Liver (tissue), 9 donors: Measurements from ENCODE around the gene TMEM125. TPM values are rescaled to one million over a fixed set of nuclear protein-coding genes. Genes with fewer than 3 reads are reported as not detected.
A peak's percentile ranks its signal among the peaks of the same experiment; 100 is the strongest.

ENCODE experiments used
- DNase-seq: peaks from one replicate; pipeline ENCODE4 v3.0.0-alpha.2; 2017; ENCODE audit warnings: low spot score
- H3K27ac ChIP-seq, 2 donors: one replicate each; pipeline ENCODE4 v1.7.0; 2013; ENCODE audit warnings: inconsistent platforms in 2 of 2, low read length in 2 of 2, control low read depth in 1 of 2, low read depth in 1 of 2, mild to moderate bottlenecking in 1 of 2
- H3K27me3 ChIP-seq, 4 donors: one replicate each; pipeline versions ENCODE4 v1.6.1 to v1.7.0; 2013; ENCODE audit warnings: low read length in 3 of 4, inconsistent platforms in 1 of 4, mild to moderate bottlenecking in 1 of 4, moderate library complexity in 1 of 4; ENCODE audit not compliant: control insufficient read depth in 4 of 4, insufficient read depth in 4 of 4
- H3K36me3 ChIP-seq, 4 donors: one replicate each; pipeline versions ENCODE4 v1.6.1 to v1.7.0; 2013; ENCODE audit warnings: low read length in 3 of 4, mild to moderate bottlenecking in 3 of 4, low read depth in 1 of 4, moderate library complexity in 1 of 4; ENCODE audit not compliant: control insufficient read depth in 4 of 4, insufficient read depth in 3 of 4
- H3K4me1 ChIP-seq, 4 donors: one replicate each; pipeline versions ENCODE4 v1.6.1 to v1.7.0; 2013; ENCODE audit warnings: low read length in 3 of 4, mild to moderate bottlenecking in 3 of 4, moderate library complexity in 1 of 4; ENCODE audit not compliant: control insufficient read depth in 4 of 4, insufficient read depth in 4 of 4
- H3K4me3 ChIP-seq, 3 donors: one replicate each; pipeline versions ENCODE4 v1.6.1 to v1.7.0; 2013; ENCODE audit warnings: low read length in 3 of 3, control low read depth in 1 of 3, low read depth in 1 of 3, mild to moderate bottlenecking in 1 of 3
- H3K9ac ChIP-seq, 2 donors: one replicate each; pipeline ENCODE4 v1.7.0; 2013; ENCODE audit warnings: low read length in 2 of 2, mild to moderate bottlenecking in 2 of 2, moderate library complexity in 2 of 2, control low read depth in 1 of 2, low read depth in 1 of 2
- H3K9me3 ChIP-seq, 4 donors: one replicate each; pipeline versions ENCODE4 v1.6.1 to v1.7.0; 2013; ENCODE audit warnings: low read length in 3 of 4; ENCODE audit not compliant: control insufficient read depth in 4 of 4
- EGR1 ChIP-seq, 2 donors: IDR thresholded peaks; 2 replicates each; pipeline ENCODE4 v1.6.1; 2016 to 2018; ENCODE audit warnings: antibody characterized with exemption in 2 of 2, low read depth in 2 of 2
- FOXA1 ChIP-seq: IDR thresholded peaks from 2 replicates; pipeline ENCODE4 v1.6.1; 2016; ENCODE audit warnings: antibody characterized with exemption
- FOXA2 ChIP-seq: IDR thresholded peaks from 2 replicates; pipeline ENCODE4 v1.6.1; 2016; ENCODE audit warnings: antibody characterized with exemption
- GABPA ChIP-seq, 2 donors: IDR thresholded peaks in 1 of 2; conservative IDR thresholded peaks in 1 of 2; 2 replicates each; pipeline ENCODE4 v1.6.1; 2016; ENCODE audit warnings: antibody characterized with exemption in 2 of 2, mild to moderate bottlenecking in 1 of 2, moderate library complexity in 1 of 2
- HNF4A ChIP-seq, 2 donors: conservative IDR thresholded peaks; 2 replicates each; pipeline ENCODE4 v1.6.1; 2016; ENCODE audit warnings: antibody characterized with exemption in 2 of 2, mild to moderate bottlenecking in 2 of 2
- HNF4G ChIP-seq: IDR thresholded peaks from 2 replicates; pipeline ENCODE4 v1.6.1; 2016; ENCODE audit warnings: antibody characterized with exemption
- JUND ChIP-seq, 2 donors: IDR thresholded peaks; 2 replicates each; pipeline ENCODE4 v1.6.1; 2016; ENCODE audit warnings: antibody characterized with exemption in 2 of 2
- NR2F2 ChIP-seq: IDR thresholded peaks from 2 replicates; pipeline ENCODE4 v1.6.1; 2016; ENCODE audit warnings: antibody characterized with exemption
- RXRA ChIP-seq, 2 donors: IDR thresholded peaks; 2 replicates each; pipeline ENCODE4 v1.6.1; 2017 to 2018; ENCODE audit warnings: antibody characterized with exemption in 2 of 2, mild to moderate bottlenecking in 1 of 2
- TAF1 ChIP-seq: conservative IDR thresholded peaks from 2 replicates; pipeline ENCODE4 v1.6.1; 2016; ENCODE audit warnings: antibody characterized with exemption, mild to moderate bottlenecking
- WGBS: extraction: QIAGEN DNeasy Blood & Tissue Kit; methylation state at CpG from one replicate; pipeline ENCODE4 v1.1.7; 2013; 5-methylcytosine and 5-hydroxymethylcytosine counted together
- polyA plus RNA-seq, 2 donors: library from polyadenylated mRNA; stranded (reverse) in 1 of 2; unstranded in 1 of 2; fragments of 200-250 nt in 1 of 2; fragments of >200 nt in 1 of 2; fragmentation: Nextera tagmentation in 1 of 2; extraction: Ambion mirVana in 1 of 2; gene quantifications; one replicate each; pipeline versions ENCODE4 v1.2.1 to v1.2.3, GENCODE V29; 2013 to 2015
- total RNA-seq, 2 donors: library from RNA; depleted of rRNA; stranded (reverse); fragments of >200 nt; gene quantifications; one replicate each; pipeline ENCODE4 v1.2.3, GENCODE V29; 2014
- TF ChIP-seq, protein P1 (sequence below): IDR thresholded peaks from 2 replicates; pipeline ENCODE4 v1.6.1; 2016; ENCODE audit warnings: antibody characterized with exemption, mild to moderate bottlenecking
- TF ChIP-seq, protein P2 (sequence below): fragments of 150-350 bp; IDR thresholded peaks from 2 replicates; pipeline ENCODE4 v1.5.1; 2017; ENCODE audit warnings: improper control_type of control experiment, low read depth, low read length; ENCODE audit not compliant: missing input control
- TF ChIP-seq, protein P3 (sequence below): IDR thresholded peaks from 2 replicates; pipeline ENCODE4 v1.6.1; 2016; ENCODE audit warnings: antibody characterized with exemption
- donor health status: healthy.
- donor health status: healthy.
- donor health status: healthy.
- donor health status: healthy.
- donor health status: healthy.

TMEM125 gene
- total and polyA plus RNA-seq, 4 donors: 0.21 to 1.0 (median 0.69) TPM

DNA sequence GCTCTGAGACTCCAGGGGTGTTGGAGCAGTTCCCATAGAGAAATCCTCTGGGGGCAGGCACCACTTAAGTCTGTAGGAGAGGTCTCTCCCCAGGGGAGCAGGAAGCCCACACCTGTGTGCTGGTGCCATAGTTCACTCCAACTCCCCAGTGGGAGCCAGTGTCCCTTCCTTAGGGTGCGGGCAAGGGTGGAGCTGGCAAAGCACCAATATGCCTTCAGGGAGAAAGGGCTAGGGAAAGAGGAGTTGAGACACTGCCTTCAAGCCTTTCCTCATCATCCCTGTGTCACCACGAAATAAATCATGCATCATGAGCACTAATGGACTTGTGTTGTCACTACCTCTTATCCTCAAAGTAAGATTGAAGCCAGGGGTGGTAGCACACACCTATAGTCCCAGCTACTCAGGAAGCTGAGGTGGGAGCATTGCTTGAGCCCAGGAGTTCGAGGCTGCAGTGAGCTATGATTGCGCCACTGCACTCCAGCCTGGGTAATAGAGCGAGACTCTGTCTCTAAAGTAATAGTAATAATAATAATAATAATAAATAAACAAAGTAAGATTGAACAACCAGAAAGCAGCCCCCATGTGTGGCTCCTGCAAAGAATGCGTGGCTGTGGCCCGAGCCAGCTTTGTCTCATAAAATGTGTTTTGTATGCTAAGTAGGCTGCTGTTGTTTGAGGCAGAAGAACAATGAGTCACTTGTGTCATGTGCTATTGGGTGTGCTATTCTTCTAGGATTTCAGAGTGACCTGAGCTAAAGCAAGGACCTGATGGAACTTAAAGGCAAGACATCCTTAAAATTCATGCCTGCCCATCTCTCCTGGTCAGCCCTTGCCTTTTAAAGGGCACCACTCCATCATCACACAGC, 24.3 kb downstream of the TMEM125 start:
- Histone ChIP-seq H3K27ac (no peak overlapping the region), H3K9ac (no peak overlapping the region), H3K9me3 (no peaks in the 10 kb centered on the region), H3K4me3 (no peak overlapping the region), H3K27me3 (no peaks in the 10 kb centered on the region), H3K36me3 (no peaks in the 10 kb centered on the region), H3K4me1 (peaks cover 0 to 18% (median 6%) of the 10 kb centered on the region in 4 donors)
- WGBS: 91% methylated on average over 7 of the region's 7 CpGs
- DNase-seq: no peak
- TF ChIP-seq TAF1 (no peak), FOXA2 (no peak), EGR1 (IDR thresholded peaks at IDR 0.05; ENCODE audit: low read depth in 2 of 2) (no peak), GABPA (IDR thresholded peaks at IDR 0.05 in 1 of 2, conservative IDR thresholded peaks at IDR 0.05 in 1 of 2) (no peak), HNF4G (no peak), NR2F2 (no peak), HNF4A (conservative IDR thresholded peaks at IDR 0.05) (no peak)
- TF ChIP-seq, protein P1, sequence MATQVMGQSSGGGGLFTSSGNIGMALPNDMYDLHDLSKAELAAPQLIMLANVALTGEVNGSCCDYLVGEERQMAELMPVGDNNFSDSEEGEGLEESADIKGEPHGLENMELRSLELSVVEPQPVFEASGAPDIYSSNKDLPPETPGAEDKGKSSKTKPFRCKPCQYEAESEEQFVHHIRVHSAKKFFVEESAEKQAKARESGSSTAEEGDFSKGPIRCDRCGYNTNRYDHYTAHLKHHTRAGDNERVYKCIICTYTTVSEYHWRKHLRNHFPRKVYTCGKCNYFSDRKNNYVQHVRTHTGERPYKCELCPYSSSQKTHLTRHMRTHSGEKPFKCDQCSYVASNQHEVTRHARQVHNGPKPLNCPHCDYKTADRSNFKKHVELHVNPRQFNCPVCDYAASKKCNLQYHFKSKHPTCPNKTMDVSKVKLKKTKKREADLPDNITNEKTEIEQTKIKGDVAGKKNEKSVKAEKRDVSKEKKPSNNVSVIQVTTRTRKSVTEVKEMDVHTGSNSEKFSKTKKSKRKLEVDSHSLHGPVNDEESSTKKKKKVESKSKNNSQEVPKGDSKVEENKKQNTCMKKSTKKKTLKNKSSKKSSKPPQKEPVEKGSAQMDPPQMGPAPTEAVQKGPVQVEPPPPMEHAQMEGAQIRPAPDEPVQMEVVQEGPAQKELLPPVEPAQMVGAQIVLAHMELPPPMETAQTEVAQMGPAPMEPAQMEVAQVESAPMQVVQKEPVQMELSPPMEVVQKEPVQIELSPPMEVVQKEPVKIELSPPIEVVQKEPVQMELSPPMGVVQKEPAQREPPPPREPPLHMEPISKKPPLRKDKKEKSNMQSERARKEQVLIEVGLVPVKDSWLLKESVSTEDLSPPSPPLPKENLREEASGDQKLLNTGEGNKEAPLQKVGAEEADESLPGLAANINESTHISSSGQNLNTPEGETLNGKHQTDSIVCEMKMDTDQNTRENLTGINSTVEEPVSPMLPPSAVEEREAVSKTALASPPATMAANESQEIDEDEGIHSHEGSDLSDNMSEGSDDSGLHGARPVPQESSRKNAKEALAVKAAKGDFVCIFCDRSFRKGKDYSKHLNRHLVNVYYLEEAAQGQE: no peak
- TF ChIP-seq, protein P2, sequence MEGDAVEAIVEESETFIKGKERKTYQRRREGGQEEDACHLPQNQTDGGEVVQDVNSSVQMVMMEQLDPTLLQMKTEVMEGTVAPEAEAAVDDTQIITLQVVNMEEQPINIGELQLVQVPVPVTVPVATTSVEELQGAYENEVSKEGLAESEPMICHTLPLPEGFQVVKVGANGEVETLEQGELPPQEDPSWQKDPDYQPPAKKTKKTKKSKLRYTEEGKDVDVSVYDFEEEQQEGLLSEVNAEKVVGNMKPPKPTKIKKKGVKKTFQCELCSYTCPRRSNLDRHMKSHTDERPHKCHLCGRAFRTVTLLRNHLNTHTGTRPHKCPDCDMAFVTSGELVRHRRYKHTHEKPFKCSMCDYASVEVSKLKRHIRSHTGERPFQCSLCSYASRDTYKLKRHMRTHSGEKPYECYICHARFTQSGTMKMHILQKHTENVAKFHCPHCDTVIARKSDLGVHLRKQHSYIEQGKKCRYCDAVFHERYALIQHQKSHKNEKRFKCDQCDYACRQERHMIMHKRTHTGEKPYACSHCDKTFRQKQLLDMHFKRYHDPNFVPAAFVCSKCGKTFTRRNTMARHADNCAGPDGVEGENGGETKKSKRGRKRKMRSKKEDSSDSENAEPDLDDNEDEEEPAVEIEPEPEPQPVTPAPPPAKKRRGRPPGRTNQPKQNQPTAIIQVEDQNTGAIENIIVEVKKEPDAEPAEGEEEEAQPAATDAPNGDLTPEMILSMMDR: no peak

DNA sequence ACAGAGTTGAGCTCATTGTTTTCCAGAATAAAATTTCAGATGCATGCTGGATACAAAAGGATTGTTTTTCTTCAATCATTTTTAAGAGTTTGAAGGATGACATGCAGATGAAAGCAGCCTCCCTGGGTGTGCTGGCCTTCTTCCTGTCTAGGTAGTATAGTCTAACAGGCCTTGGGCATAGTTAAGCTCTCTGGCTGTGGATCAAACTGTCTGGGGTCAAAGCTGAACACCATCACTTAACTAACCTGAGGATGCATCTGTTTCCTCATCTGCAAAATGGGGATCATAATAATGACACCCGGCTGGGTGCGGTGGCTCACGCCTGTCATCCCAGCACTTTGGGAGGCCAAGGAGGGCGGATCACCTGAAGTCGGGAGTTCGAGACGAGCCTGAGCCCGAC, 25.0 kb downstream of the TMEM125 start:
- DNase-seq: no peak
- no peaks in the 10 kb centered on the region for H3K27me3 ChIP-seq
- no peak overlapping the region for H3K9ac ChIP-seq
- no peak for TF ChIP-seq FOXA1
- no peaks in the 10 kb centered on the region for H3K9me3 ChIP-seq
- no peaks in the 10 kb centered on the region for H3K36me3 ChIP-seq
- WGBS: 93% methylated on average over 8 of the region's 8 CpGs
- H3K27ac ChIP-seq: peak overlapping the region in 1 of 2 donors; percentile 74
- peaks cover 0 to 18% (median 6%) of the 10 kb centered on the region in 4 donors for H3K4me1 ChIP-seq
- H3K4me3 ChIP-seq: no peak overlapping the region

DNA sequence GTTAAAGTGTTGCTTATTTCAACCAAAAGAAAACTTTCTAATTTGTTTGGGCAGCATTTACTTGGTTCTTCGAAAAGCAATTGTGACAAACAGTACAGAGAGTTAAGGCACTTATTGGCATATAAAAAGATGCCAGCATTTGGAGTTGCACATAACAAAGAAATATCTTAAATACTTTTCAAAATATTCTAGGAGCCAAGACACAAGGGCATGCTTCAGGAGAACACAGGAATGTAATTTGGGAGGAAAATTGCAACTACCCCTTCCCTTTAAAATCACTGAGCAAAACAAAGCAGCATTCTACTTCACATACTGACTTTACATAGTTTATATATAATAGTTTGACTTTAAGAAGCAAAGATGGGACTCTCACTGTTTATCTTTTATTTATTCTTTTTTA, 26.4 kb downstream of the TMEM125 start:
- peaks cover 0 to 18% (median 6%) of the 10 kb centered on the region in 4 donors for H3K4me1 ChIP-seq
- no peaks in the 10 kb centered on the region for H3K36me3 ChIP-seq
- WGBS: 44% methylated on average over 1 of the region's 1 CpG
- H3K9ac ChIP-seq: peak overlapping the region; percentile 49 to 63
- H3K27ac ChIP-seq: peak overlapping the region; percentile 32 to 74
- no peak for DNase-seq
- no peaks in the 10 kb centered on the region for H3K9me3 ChIP-seq
- H3K4me3 ChIP-seq: no peak overlapping the region
- no peaks in the 10 kb centered on the region for H3K27me3 ChIP-seq
- TF ChIP-seq FOXA2: no peak
- no peak for TF ChIP-seq RXRA (IDR thresholded peaks at IDR 0.05)
- TF ChIP-seq, protein P1: no peak
- TF ChIP-seq, protein P3, sequence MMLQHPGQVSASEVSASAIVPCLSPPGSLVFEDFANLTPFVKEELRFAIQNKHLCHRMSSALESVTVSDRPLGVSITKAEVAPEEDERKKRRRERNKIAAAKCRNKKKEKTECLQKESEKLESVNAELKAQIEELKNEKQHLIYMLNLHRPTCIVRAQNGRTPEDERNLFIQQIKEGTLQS: no peak
- TF ChIP-seq NR2F2: no peak
- no peak for TF ChIP-seq JUND (IDR thresholded peaks at IDR 0.05)
- no peak for TF ChIP-seq FOXA1
- TF ChIP-seq, protein P2: no peak
- no peak for TF ChIP-seq HNF4G
- TF ChIP-seq TAF1: no peak
